Suppressor macrophage treated with lipopolysaccharide for 1 hour (primary cell): Measurements from ENCODE around the gene DNMT3A.

Experiments
- DNase-seq, 3 donors: peaks; one replicate each; pipeline ENCODE4 v3.0.0-alpha.2; 2020 to 2022

Gene DNMT3A

DNA sequence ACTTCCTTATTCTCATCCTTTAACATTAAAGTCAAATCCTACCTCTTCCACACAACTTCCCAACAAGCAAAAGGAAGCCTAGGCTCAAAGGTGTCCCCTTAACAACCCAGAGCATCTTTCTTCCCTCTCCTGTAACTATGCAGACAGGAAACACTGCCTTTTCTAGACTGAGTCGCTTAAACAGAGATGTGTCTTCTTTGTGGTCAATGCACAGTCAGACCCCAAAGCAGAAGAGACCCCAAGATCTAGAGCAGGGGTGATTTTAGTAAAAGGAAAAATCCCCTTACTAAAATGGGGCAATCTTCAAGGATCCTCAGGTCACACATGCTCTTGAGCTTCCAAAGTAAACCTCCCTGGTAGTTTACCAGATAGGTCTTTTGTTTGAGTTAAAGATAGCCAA is 86.8 kb downstream of the DNMT3A start:
- no peak for DNase-seq

DNA sequence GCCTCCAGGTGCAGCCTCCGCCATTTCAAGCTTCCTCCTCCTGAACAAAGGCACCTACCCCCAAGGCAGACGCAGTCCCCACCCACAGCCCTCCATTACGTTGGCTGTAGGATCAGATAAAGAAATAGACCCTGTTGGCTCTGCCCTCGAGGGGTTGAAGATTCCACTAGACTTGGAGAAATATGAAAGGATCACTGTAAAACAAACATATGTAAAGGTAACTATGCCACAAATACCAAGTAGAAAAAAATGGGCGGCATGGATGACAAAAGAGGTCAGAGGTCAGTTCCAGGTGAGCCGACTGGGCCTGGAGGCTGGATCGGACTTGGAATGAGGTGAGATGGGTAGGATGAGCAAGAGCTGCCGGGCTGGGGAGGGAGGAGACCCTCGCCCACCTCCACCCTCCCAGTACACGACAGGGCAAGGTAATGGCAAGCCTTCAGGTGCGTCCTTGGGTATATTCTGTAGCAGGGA is 88.5 kb downstream of the DNMT3A start:
- DNase-seq: no peak

DNA sequence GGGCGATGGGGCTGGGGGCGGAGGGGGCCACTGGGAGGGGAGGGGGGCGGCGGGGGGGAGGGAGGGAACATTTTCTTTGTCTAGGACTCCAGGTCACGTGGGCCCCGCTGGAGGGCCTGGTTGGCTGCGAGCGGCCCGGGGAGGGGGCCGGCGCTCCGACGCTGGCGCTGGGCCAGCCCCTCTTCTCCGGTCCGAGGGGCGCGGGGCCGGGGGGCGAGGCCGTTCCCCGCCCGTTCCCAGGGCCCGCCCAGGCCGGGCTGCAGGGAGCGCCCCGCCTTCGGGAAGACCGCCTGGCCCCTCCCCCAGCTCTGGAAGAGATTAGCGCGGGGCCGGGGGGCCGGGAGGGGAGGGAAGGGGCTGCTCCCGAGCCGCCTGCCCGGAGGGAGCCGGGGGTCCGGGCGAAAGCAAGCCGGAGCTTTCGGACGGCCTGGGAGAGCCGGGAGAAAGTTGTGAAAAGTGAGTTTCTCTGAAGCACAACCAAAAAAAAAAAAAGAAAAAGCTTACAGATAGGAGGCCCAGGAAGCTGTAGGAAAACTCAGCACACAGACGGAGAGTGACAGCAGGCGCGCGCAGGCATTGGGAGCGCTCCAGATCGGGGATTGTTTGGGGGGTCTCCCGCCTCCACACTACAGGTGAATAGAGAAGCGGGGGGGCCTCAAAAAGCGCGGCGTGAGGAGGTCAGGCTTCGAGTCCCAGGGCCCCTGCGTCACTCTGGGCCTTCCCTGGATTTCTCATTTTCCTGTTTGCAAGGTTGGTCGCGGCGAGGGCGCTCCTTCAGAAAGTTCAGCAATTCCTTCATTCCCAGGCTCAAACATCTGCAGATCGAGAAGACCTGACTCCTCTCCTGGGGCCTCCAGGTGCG is 89.2 kb downstream of the DNMT3A start:
- peak in 1 of 3 donors; percentile 31 for DNase-seq

DNA sequence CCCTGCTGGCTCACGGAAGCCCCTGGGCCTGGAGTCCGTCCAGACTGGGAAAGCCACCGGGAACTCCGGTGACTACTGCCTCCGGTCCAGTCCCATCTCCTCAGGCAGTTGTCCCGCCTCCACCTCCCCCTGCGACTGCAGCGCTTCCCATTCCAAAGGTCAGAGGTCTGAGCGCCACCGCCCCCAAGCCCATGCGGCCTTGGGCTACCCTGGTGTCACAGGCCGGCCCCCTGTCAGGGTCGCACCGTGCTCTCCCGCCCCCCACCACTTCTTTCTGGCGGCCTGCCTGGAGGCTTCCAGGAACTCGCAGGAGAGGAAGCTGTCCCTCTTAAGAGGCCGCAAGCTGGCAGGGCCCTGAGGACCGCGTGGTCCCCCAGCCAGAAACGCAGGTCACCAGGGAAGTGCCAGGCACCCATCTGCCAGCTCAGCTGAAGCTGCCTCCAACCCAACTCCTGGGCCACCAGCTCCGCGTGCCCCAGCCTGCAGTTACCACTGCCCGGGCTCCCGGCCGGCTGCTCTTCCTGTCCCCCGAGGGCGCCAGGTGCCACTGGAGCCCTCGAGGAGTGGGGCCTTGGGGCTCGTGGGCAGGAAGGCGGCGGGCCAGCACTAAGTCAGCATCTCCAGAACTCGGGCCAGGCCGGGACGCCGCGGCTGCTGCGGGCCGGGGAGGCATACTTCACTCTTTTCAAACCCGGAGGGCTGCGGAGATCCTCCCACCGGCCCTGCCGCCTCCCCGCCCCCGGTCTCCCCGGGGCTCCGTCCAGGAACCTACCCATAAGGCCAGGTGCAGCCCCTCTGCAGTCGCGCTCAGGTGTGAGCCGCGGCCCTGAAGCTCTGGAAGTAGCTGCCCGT is 90.1 kb downstream of the DNMT3A start:
- DNase-seq: peak; percentile 70 to 85 (median 78)

DNA sequence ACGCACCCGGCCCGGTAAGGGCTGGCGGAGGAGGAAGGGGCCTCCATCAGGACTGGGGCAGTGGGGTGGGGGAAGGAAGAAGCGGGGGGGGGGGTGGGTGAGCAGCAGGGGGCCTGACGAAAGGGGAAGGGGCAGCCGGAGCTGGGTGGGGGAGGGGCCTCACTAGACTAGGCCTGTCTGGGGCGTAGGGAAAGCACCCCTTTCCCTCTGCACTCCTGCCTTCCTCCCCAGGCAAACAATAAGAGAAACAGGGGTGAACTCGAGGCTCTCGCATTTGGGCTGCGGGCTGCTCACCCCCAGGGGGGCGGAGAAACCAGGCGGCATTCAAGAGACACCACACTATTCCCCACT is 90.7 kb downstream of the DNMT3A start:
- no peak for DNase-seq

DNA sequence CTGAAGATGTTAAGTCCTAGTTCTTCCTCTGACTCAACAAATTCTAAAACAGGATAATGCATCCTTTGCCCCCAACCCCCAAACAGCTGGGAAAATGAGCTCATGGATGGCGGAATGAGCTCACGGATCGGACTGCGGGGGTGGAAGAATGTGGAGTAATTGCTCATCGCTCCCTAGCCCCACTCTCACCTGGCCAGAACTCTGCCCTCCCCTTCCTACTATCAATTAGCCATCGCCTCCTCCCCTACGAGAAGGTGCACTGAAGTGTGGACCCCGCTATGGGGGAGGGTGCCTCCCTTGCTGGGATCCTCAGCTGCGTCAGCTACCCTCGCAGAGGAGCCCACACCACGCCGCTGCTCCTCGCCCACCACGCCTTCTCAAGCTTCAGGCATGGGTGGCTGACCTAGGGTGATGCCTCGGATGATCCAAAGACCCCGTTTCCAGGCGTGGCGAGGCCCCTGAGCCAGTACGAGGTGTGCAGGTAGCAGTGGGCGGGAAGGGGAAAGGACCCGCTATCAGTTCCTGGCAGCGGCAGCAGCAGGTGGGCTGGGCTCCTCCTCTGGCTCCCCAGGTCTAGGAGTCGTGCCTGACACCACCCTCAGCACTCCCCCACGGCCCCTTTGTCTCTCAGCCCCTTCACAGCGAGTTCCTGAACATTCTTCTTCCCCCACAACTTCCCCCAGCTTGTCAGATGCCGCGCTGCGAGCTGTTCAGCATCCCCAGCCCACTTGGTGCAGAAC is 91.2 kb downstream of the DNMT3A start:
- no peak for DNase-seq

DNA sequence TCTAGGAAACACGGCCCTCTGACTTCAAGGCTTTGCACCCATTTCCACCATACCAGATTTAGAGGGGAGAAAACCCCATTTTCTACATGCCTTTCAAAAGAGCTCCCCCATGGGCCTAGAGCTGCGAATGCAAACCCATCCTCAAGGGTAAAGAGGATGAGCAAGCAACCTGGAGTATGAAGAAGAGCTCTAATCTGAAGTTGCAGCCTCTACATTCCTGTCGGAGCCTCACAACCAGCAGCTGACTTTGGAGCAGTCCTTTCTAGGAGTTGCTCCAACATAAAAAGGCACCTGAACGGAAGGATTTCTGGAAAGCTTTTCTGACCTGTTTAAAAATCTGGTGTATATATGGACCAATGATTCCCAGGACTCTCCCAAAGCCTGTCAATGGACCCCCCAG is 91.9 kb downstream of the DNMT3A start:
- DNase-seq: no peak

DNA sequence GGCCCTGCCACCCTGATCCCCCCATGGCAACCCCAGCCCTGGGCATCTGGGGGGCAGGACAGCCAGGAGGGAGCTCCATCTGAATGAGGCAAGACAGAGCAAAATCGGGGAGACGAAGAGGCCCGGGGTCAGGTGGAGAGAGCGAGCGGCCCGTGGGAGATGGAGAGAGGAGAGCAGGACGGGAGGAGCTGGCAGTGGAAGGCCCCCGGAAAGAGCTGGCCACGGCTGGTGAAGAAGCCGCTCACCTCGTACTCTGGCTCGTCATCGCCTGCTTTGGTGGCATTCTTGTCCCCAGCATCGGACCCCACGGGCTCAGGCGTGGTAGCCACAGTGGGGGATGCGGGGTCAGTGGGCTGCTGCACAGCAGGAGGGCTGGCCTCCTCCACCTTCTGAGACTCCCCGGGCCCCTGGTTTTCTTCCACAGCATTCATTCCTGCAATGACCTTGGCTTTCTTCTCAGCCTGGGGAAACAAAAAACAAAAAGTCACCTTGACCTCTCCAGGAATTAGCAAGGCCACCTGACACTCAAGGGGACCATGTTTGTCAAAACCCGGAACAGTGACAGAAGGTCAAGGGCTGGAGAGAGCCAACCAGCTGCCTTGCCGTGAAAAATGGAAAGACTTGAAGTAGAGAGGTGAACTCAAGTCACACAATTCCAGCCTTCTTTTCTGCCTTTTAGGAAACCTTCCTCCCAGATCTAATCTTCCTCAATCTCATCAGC is 93.8 kb downstream of the DNMT3A start:
- DNase-seq: no peak

DNA sequence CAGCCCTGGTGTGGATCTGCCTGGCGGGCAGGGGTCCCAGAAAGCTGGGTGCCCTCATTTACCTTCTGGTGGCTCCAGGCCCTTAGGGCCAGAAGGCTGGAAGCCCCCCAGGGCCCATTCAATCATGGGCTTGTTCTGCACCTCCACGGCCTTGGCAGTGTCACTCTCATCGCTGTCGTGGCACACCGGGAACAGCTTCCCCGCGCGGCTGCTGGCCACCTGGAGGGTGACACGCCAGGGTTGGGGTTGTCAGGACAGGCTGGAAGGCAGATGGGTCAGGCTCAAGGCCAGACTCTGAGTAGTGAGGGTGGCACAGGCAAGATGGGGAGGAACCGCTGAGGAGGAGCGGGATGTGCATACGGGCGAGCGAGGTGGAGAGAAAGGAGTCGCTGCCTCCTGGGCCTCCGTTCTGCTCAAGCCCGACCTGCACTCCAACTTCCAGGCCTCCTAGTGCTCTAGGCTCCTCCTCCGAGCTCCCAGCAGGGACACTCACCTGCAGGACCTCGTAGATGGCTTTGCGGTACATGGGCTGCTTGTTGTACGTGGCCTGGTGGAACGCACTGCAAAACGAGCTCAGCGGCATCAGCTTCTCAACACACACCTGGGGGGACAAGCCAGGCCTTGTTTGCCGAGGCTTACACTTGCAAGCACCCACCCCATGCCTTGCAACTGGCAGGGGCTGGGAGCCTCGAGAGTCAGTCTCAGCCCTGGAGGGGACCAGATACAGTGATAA is 95.0 kb downstream of the DNMT3A start:
- no peak for DNase-seq

DNA sequence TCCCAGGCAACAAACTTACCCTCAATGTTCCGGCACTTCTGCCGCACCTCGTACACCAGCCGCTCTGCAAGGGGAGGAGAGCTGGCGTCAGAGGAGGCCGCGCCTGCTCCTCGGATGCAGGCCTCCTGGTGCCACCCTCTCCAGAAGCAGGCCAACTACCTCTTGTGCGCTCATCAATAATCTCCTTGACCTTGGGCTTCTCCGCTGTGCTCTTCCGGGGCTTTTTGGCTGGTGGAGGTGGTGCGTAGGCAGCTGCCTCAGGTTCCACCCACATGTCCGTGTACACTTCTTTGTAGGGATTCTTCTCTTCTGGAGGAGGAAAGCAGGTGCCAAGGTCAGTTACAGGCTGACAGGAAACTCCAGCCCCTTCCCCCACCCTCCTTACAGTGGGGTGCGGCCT is 95.7 kb downstream of the DNMT3A start:
- DNase-seq: no peak

DNA sequence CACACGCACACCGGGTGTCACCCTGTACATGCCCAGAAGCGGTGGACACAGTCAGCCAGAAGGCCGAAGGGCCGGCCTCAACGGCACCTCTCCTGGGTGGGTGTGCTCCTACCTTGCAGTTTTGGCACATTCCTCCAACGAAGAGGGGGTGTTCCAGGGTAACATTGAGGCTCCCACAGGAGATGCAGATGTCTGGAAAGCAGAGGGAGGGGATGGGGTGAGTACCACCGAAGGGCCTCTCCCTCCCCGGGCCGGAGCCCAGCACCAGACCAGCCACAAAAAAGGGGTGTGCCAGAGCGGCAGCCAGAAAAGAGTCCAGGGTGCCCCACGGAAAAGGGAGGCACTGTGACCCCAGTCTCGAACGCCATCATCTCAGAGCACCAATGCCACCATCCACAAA is 96.6 kb downstream of the DNMT3A start:
- no peak for DNase-seq

DNA sequence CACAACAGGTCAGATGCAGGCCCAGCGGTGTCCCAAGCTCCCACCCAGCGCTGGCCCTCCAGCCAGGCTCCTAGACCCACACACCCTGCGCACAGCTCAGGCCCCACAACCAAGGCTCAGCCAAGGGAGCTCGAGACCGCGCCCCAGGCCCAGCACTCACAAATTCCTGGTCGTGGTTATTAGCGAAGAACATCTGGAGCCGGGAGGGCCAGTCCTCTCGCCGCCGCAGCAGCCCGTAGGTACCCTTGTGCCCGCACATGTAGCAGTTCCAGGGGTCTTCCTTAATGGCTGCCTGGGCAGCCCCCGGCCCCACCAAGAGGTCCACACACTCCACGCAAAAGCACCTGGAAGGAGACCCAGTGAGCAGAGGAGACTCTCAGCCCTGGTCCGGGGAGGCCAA is 97.7 kb downstream of the DNMT3A start:
- no peak for DNase-seq

DNA sequence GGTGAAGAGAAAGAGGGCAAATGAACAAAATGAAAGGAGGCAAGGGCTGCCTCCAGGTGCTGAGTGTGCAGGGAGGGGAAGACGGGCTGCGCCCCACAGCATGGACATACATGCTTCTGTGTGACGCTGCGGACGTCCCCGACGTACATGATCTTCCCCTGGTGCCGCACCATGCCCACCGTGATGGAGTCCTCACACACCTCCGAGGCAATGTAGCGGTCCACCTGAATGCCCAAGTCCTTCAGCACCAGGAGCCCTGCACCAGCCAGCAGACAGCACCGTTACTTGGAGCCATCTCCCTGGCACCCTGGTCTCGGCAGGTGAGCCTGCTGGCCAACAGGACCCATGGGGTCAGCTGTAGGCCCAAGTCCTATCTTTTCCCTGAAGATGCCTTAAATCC is 100.3 kb downstream of the DNMT3A start:
- DNase-seq: no peak

DNA sequence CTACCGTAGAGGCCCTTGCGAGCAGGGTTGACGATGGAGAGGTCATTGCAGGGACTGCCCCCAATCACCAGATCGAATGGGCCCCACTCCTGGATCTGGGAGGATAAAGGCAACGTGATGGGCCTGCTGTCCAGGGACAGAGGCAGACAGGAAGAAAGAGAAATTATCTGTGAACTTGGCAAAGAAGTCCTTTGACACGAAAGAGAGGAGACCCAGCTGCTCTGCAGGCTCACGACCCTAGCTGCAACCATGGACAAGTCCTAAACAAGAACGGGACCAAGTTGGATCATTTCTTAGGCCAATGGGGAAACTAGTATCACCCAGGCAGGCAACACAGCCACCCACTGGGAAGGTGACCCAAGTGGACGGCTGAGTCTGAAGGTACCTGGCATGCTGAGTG is 101.1 kb downstream of the DNMT3A start:
- DNase-seq: no peak

DNA sequence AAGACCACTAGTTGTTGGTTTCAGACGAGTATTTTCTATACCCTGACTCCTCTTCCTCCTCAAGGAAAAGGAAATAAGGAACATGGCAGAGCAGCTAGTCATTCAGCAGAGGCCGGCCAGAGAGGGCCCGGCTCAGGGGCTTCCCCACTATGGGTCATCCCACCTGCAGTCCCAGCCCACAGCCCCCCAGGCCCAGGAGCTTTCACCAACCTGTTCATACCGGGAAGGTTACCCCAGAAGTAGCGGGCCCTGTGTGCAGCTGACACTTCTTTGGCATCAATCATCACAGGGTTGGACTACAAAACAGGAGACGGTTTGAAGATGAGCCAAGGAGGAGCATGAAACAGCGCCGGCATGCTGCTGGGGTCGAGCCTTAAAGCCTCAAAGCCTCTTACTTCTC is 102.8 kb downstream of the DNMT3A start:
- no peak for DNase-seq

DNA sequence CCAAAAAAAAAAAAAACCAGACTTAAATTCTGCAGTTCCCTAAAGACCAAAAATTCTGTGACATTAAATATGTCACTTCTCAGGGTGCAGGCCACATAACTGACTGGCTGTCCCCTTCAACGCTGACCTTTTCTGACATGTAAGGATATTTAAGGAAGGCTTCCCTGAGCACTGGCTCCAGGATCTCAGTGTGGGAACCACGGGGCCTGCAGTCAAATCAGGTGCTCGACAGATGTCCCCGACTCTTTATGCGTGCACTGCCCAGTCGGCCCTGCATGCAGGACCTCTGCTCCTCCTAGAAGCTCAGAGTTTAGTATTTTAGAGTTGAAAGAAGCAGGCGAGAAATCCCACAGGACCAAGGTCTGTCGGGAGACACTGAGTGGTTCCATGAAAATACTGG is 104.0 kb downstream of the DNMT3A start:
- DNase-seq: no peak

DNA sequence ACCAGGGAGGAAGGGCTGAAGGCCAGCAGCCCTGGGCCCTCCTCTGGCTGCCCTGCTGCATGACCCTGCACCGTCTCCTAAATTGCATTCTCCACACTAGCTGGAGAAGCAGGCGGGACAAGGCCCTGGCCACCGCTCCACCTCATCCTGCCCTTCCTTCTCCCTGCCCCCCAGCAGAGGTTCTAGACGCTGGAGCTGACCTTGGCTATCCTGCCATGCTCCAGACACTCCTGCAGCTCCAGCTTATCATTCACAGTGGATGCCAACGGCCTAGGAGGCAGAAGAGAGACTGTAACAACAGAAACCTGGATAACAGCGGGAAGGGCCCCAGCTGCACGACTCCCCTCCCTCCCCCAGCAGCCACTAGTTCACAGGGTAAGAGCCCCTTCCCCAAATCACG is 105.0 kb downstream of the DNMT3A start:
- DNase-seq: no peak

DNA sequence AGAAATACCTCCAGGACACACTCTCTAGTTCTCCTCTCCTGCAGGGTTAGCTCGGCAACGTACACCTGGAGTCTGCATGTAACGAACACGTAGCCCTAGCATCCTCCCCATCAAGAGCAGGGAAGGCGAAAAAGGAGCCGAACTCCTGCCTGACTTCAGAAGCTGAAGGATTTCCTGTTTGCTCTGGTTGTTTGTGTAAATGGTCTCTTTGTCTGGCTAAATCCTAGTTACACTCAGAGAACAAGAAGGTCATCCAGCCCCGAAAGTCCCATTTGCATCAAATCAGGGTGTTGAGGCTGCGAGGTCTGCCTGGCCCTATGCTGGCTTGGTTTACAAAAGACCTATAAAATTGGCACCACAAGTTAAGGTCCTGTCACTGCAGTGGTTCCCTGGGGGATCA is 107.0 kb downstream of the DNMT3A start:
- DNase-seq: no peak

DNA sequence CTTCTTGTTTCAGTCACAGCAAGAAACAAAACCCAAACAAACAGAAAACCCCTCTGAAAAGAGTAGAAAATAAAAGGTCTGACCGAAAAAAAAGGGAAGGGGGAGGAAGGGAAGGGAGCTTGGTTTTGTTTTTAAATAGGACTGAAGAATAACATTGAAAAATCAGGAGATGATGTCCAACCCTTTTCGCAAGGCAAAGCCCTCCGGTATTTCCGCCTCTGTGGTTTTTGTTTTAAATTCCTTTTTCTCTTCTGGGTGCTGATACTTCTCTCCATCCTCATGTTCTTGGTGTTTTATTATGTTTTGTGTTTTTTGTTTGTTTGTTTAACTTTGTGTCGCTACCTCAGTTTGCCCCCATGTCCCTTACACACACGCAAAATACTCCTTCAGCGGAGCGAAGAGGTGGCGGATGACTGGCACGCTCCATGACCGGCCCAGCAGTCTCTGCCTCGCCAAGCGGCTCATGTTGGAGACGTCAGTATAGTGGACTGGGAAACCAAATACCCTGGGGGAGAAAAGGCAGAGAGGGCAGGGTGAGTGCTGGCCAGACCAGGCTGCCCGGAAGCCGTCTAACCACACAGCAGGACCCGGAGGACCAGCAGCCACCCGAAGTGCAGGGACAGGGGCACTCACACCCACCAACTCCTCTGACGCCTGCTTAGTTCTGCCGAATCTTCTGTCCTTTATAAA is 107.7 kb downstream of the DNMT3A start:
- DNase-seq: no peak

DNA sequence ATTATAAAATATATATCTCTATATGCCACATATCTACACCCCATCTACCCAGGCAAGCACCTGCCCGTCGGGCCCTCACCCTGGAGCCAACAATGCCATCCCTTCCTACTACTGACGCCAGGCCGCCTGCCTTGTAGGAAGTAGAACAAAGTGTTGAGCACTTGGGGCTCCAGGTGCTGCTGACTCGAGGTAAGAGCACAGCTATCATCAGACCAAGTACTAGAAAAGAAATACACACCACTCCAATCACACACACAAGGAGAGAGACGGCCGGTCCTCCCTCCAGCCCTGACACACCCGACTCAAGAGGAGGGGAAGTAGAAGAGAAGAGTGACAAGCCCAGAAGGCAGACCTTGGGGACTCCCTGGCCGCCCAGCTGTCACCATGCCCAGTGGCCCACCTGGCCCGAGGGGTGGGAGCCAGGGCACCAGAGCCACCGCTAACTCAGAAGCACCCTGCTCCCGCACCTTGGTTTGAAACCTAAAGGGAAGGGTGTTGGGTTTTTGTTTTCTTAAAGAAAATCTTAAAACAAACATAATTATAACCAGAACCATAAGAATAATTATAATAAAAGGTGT is 109.4 kb downstream of the DNMT3A start:
- DNase-seq: no peak

DNA sequence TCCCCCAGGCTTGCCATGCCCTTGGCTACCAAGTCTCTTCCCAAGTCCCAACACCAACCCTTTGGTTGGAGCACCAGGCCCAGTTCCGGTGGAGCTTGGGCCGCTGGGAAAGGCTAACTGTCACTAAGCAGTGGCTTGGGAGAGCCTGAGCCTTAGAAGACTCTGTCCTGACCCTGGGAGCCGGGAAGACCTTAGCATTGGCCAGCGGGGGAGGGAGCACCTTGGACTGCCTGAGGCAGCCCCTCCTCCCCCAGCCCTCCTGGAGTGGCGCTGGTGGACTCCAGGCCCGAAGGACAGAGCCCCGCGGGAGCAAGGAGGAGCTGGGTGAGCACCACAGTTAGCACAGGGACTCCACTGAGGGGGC is 110.8 kb downstream of the DNMT3A start:
- DNase-seq: no peak
